OCI-LY3 (cell line): Measurements from ENCODE around the gene METTL24.

Source experiments
- CTCF ChIP-seq: fragments of 200-600, 300-600 bp; sonication (generic); IDR thresholded peaks from 2 replicates; pipeline ENCODE4 v1.5.1; 2014; ENCODE audit warnings: antibody characterized with exemption, low read length, low read depth
- EZH2phosphoT487 ChIP-seq: fragments of 200-600 bp; shearing (Covaris generic); IDR thresholded peaks from 2 replicates; pipeline ENCODE4 v1.6.1; 2018; ENCODE audit warnings: antibody characterized with exemption, mixed run types, low read depth

GRCh38 chr6:110356778-110357177 lies 1.4 kb downstream of the METTL24 start:
- no peak for TF ChIP-seq CTCF
- TF ChIP-seq EZH2phosphoT487: no peak
